C4-2B (cell line): ENCODE data around the gene KDM4C.

Experiments
- ZFX ChIP-seq: fragments of 450-650 bp; IDR thresholded peaks from 2 replicates; pipeline ENCODE4 v1.6.1; 2017
- TF ChIP-seq, protein P1 (sequence below): fragments of 450-650 bp; conservative IDR thresholded peaks from 2 replicates; pipeline ENCODE4 v1.5.1; 2017; ENCODE audit warnings: mild to moderate bottlenecking

DNA sequence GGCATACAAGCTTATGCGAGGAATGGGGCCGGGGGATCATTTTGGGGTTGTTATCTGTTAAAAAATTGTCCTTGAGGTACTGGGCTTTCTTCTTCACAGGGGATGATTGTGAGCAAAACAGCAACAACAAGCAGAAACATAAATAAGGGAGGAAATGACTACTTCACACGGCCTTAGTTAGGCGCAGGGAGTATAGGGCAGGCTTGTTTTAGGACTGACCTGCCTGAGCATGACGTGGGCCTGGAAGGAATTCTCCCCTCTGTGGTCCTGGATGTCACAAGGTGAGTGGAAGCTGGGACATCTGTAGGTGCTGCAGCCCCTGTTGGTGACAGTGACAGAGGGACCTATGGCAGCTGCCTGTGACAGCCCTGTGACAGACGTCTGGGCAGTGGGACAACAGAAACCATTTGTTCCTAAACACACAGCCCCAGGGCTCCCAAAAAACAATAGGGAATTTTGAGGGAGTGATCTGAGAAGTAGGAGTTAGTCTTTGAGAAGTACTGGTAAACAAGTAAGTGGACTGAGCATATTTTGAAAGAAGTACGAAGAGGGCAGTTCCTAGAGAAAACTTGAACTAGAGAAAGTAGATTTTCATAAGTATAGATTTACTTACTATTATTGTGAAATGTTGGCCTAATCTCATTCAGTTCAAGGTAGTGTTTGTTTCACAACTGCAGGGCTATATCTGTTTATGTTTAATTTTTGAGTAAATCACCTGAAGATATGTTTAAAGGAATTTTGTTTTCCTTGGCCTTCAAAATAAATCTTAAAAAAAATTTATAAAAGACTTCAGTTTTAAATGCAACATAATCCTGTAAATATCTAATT is 113.1 kb downstream of the KDM4C start:
- TF ChIP-seq, protein P1, sequence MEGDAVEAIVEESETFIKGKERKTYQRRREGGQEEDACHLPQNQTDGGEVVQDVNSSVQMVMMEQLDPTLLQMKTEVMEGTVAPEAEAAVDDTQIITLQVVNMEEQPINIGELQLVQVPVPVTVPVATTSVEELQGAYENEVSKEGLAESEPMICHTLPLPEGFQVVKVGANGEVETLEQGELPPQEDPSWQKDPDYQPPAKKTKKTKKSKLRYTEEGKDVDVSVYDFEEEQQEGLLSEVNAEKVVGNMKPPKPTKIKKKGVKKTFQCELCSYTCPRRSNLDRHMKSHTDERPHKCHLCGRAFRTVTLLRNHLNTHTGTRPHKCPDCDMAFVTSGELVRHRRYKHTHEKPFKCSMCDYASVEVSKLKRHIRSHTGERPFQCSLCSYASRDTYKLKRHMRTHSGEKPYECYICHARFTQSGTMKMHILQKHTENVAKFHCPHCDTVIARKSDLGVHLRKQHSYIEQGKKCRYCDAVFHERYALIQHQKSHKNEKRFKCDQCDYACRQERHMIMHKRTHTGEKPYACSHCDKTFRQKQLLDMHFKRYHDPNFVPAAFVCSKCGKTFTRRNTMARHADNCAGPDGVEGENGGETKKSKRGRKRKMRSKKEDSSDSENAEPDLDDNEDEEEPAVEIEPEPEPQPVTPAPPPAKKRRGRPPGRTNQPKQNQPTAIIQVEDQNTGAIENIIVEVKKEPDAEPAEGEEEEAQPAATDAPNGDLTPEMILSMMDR, result no peak
- TF ChIP-seq ZFX, result no peak
